Stimulated activated CD4-positive, alpha-beta T cell treated with anti-CD3 and anti-CD28 coated beads, Interleukin-15, amount 100 ng/mL, for 24 hours (primary cell): ENCODE data around the gene PROSER3.
"Not testable (repeated sequence)": the region's sequence is repeated elsewhere in the genome, so short reads cannot be mapped to it uniquely, and the experiment has no call there.

Experiments used
- DNase-seq: peaks from one replicate; pipeline ENCODE4 v3.0.0-alpha.2; 2020

Gene PROSER3

DNA sequence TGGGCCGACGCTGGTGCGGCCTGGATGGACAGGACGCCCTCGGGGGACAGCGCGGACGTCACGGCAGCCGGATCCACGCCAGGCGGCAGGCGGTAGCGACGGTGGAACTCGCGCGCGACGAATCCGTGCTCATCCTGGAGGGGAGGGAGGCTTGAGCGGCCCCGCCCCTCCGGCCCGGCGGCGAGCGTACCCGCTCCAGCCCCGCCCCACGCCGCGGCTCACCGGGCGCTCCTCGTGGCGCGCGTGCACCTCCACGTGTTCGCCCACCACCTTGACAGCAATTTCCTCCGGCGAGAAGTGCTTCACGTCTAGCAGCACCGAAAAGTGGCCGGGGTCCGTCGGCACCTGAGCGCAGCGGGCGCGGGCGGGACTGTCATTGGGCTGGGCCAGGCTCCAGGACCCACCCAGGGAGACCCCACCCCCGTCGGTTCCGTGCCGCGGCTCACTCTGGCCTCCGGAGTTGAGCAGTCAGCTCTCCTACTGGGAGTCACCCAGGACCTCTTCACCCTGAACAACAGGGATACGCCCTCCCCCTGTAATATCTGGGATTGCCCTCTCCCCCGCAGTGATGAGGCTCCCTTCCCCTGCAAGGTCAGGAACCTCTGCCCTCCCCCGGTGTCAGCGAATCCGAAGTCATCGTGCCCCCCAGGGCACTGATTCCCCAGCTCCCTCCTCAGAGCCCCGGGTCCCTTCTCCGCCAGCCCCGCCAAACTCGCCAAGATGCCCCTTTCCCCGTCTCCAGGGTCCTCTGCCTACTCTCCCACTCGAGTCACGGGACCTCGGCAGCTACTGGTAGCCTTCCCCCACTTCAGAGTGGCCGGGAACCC, 2.2 kb upstream of the PROSER3 start:
- DNase-seq: peak; percentile 67

DNA sequence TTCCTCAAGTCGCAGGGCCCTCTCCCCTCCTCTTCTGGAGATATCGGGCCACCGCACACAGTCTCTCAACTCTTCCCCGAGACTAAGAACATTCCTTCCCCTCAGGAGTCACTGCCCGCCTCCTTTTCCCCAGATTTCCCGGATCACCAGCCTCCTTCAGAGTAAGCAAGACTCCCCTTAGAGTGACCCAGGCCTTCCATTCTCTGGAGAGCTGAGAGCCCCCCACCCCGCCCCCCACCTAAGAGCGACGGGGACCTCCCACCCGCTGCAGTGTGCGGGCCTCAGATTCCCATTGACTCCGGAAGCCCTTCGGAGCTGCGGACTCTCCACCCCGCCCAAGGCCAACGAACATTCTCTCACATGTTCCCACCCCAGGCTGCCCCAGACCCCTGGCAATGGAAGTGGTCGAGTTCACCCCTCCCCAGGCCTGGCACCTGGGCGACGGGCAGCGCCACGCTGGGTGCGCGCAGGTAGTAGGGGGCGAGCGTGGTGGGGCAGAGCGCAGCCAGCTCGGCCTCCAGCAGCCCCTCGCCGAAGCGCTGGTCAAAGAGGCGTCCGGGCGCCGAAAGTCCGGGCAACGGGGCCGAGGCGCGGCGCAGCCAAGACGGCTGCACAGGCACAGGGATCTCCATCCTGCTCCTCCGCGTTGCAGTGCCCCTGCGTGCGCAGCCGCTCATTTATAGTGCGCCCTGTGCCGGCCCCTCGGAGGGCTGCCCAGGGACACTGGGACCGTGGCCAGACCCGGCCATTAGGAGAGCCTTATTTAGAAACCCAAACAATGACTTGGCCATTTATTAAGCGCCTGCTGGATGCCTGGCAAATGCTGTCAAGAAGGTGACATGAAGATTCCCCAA, 1.4 kb upstream of the PROSER3 start, which contains the start of gene HSPB6:
TSS of gene HSPB6 (minus strand) at position 653 of the 854 bp plus-strand sequence. CDS start at position 632, 21 bp downstream.
- no peak for DNase-seq

DNA sequence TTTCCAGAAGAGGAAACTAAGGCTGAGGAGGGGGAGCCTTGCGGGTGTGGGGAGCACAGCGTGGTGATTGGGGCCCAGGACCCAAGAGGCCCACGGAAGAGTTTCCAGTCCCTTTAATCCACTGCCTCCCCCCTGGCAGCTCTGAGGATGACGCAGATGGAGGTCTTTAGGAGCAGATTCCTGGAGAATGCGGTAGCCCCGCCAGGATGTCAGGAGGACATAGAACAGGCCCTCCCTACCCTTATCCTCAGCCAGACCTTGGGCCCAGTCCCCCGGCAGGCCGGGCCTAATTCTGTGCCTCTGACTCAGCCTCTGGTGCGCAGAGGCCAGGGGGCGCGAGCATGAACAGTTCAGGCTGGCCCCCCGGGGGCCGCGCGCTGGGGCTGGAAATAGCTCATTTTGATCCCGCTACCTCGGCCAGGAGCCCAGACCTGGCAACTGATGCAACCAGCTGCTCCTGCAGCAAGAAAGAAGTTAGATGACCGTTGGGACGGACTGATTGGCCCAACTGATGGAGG, 686 bp upstream of the PROSER3 start:
- DNase-seq: peak; percentile 52

DNA sequence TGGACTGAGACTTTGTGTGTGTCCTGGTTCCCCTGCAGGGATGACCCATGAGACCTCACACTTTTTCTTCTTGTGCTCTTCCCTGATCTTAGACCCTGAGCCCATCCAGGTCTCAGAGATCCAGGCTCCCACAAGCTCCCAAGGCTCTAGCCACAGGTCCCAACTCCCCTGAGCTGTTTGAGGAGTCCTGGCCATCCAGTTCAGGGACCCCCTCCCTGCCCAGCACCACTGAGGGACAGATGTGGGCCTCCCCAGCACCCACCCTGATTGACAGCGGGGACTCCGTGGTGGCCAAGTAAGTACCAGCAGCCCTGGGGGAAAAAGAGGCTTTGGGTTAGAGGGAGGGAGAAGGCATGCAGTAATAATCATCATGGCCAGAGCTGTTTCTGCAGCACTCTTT, 1.7 kb downstream of the PROSER3 start:
- no peak for DNase-seq

DNA sequence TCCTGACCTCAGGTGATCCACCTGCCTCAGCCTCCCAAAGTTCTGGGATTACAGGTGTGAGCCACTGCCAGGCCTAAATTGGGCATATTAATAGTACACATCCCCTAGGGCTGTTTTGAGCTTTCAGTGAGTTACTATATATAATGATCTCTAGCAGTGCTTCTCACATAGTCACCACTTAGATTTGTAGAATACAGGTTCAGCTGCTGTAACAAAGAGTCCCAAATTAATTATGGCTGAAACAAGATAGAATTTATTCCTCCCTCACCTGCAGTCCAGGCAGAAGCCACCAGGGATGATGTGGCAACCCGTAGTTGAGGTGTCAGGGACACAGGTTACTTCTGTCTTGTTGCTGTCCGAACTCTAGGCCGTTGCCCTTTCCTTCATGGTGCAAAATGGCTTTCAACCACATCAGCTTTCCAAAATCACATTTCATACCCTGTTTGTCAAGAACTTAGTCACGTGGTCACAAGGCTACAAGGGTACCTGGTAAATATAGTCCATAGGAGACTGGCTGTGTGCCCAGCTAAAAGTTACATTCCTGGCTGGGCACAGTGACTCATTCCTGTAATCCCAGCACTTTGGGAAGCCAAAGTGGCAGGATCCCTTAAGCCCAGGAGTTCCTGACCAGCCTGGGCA, 2.9 kb downstream of the PROSER3 start:
- DNase-seq: no peak

DNA sequence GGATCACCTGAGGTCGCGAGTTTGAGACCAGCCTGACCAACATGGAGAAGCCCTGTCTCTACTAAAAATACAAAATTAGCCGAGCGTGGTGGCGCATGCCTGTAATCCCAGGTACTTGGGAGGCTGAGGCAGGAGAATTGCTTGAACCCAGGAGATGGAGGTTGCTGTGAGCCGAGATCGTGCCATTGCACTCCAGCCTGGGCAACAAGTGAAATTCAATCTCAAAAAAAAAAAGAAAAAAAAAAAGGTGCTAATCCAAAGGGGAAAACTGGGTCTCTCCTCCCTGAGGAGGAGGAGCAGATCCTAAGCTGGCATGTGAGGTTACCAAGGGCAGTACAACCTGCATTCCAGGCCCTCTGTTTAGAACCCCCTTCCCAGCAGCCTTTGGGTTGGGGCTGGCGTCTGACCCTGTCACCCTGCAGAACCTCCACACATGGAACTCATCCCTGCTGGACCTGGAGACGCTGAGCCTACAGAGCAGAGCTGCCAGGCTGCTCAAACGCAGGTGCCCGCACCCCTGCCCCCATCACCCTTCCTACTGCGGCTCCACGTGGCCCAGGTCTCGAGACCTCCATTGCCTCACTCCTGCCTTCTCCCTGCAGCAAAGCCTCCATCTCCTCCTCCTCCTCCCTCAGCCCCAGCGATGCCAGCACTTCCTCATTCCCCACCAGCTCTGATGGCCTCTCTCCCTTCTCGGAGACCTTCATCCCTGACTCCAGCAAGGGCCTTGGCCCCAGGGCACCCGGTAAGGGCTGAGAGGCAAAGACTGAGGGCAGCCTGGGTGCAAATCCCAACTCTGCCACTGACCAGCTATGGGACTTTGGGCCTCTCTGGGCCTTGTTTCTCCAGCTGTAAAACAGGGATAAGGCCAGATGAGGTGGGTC, 6.7 kb downstream of the PROSER3 start:
- DNase-seq: no peak

DNA sequence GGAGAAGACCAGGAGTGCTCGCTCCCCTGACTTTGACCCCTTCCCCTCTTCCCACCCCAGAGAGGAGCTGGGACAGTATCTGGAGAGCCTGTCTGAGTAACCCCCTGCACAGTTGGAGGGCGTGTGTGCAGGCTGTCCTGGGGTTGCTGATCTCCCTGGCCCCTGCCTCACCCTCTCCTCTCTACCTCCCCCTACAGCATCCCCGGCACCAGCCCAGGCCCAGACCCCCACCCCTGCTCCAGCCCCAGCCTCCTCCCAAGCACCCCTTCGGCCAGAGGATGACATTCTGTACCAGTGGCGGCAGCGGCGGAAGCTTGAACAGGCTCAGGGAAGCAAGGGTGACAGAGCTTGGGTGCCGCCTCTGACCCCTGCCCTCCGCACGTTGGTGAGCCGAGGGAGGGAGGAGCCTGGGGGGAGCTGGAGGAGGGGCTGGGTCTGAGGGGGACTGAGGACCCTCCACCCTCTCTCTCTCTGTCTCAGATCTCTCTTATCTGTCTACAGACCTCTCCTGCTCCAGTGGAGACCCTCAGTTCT, 8.7 kb downstream of the PROSER3 start:
- no peak for DNase-seq

DNA sequence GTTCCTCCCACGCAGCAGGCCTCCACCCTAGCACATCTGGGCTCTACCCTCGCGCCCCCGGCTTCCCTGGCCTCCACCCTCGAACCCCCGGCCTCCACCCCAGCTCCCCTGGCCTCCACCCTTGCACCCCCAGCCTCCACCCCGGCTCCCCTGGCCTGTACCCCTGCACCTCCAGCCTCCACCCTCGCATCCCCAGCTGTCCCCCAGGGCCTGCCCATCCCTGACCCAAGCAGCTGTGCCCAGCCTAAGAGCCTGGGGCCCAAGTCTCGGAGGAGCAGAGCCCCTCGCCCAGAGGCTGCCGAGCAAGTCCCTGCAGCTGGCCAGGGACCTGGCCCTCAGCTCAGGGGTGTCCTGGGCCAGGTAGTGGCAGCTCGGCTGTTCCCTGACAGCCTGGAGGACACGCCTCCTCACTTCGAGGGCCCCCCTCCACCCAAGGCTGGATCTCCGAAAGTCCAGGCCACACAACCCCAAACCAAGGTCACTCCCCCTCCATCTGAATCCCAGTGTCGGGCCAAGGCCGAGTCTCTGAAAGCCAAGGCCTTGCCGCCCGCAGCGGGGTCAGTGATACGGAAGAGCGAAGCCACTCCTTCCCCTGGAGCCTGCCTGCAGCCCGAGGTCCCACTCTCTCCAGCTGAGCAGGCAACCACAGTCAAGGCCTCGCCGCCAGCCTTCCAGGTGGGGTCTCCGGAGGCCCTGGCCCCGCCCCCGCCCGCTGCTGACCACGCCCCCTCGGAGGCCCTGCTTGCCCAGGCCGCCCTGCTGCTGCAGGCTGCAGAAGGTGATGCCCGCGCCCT, 9.5 kb downstream of the PROSER3 start:
- no peak for DNase-seq

DNA sequence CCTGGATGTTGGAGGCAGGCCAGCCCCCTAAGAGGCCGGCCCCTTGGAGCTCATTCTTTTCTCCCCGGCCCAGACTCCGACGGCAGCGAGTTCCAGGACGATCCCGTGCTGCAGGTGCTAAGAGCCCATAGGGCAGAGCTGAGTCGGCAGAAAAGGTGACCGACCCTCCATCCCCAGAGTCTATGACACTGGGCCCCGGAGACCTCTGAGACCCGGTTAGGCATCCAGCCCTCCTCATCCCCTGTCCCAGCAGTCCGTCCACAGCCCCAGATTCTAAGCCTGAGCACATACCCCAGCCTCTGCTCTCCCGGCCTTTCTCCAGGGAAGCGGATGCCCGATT, 10.1 kb downstream of the PROSER3 start:
- DNase-seq: no peak

DNA sequence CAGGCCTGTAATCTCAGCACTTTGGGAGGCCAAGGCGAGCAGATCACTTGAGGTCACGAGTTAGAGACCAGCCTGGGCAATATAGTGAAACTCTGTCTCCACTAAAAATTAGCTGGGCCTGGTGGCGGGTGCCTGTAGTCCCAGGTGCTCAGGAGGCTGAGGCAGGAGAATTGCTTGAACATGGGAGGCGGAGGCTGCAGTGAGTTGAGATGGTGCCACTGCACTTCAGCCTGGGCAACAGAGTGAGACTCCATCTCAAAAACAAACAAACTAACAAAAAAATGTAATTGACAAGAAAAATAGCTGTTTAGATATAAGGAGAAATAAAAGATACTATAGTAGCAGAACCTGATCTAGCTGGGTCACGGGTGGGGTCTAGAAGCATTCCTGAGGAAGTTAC, 14.4 kb downstream of the PROSER3 start:
- not testable (repeated sequence) for DNase-seq

DNA sequence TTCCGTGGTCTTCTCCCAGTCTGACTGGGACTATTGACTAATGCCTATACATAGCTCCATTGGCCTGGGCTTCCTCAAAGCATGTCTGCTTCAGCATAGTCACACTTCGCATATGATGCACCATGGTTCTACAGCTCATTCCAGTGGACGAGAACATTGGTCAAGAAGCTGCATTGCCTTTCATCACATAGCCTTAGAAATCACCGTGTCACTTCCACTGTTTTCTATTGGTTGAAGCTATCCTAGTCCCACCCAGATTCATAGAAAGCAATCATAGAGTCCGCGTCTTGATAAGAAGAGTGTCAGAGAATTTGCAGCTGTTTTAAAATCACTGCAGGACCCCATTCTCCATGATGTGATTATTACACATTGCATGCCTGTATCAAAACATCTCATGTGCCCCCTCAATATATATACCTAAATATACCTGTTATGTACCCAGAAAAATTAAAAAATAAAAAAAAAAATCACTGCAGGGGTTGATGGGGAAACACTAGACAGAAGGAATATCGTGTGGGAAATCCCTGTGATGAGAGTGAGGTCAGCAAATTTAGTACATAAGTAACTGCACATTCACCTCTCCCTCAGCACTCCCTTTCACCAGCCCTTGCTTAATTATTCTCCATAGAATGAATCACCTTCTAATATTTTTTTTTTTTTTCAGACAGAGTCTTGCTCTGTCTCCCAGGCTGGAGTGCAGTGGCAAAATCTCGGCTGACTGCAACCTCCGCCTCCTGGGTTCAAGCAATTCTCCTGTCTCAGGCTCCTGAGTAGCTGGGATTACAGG, 15.2 kb downstream of the PROSER3 start:
- DNase-seq: no peak

DNA sequence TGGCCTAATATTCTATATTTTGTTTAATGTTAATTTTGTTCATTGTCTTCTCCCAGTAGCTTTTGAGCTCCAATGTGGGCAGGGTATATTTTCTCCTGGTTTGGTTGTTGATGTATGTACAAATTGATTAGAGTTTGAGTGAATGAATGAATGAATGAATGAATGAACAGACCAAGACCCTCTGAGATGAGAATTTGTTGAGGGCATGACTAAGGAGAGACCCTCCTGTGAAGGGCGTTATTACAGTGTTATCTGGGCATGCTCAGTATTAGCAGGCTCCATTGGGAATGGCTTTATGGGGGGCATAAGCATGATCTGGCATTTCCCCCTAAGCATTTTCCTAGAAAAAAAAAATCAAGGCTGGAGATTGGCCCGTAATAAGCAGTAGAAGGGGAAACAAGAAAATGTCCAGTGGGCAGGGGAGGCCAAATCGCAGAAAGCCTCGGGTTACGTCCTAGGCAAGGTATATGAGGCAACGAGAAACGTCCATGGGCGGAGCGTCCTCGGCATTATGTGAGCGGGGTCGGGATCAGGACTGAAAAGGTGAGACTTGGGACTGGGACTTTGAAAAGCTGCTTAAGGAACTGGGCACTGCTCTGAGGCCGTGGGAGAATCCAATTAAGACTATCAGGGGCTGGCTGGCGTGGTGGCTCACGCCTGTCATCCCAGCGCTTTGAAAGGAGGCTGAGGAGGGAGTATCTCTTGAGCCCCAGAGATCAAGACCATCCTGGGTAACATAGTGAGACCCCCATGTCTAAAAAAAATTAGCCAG, 16.5 kb downstream of the PROSER3 start:
- no peak for DNase-seq

DNA sequence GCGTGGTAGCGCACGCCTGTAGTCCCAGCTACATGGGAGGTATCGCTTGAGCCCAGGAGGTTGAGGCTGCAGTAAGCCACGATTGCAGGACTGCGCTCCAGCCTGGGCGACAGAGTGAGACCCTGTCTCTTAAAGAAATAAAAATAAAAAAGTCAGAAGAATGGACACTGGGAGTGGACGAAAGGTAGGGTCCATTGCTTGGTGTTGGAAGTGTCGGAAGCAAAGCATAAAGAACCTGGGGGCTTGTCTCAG, 17.0 kb downstream of the PROSER3 start:
- no peak for DNase-seq

DNA sequence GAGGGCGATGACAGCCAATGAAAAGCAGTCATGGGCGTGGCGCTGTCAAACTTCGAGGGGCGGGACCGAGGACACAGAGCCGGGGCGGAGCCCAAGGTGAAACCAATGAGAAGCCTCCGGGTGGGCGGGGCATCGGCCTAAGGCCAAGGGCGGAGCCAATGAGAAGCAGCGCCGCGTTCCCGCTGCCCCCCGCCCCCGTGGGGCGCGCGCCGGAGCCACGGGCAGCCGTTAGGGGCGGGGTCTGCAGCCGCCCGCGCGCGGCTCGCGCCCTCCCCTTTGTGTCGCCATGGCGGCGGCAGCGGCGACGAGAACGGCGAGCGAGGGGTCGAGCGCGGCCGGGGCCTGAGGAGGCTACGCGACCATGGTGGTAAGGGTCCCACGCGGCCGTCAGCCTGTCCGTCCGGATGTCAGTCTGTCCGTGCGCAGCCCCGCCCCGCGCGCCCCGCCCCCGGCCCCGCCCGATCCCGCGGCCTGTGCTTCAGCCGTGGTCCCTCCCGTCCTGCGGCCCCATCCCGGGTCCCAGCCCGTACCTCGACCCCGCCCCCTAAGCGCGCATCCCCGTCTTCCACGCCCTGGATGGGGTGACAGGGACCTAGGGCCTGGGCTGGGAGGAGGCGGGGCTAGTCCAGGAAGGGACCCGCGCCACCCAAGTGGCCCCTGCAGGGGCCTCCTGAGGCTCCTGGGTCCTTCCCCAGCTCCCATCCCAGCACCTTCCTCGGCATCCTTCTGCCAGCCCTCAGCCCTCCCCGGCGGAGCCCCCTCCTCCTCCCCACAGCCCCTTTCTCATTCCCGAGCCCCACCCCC, 17.5 kb downstream of the PROSER3 start, which contains the start of gene ARHGAP33:
TSS of gene ARHGAP33 (plus strand) at position 267 of the 804 bp plus-strand sequence. CDS start at position 362, 95 bp downstream.
- DNase-seq: peak; percentile 100

DNA sequence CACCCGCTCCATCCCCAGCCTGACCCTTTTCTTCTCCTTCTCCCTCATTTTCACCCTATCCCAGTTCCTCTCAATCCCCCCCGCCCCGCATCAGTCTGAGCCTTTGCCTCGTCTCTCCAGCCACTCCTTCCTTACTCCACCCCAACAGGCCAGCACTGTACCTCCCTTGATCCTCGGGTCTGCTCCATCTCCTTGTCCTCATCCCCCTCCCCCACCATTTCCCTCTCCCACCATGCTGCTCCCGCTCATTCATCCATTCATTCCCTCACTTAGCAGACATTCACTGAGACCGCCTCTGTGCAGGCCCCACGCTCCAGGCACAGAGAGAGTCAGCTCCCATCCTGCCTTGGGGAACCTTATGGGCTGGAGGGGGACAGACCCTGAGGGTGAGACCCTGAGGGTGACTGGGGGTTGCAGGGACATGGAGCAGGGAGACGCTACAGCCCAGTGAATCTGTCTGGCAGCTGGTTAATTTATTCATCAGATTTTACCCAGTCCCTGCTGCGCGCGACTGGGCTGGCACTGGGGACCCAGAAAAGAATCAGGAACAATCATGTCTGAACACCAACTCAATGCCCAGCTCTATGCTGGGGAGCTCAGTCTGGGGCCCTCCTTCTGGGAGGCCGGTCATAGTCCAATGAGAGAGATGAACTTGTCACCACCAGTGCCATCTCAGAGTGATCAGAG, 18.3 kb downstream of the PROSER3 start:
- DNase-seq: no peak

DNA sequence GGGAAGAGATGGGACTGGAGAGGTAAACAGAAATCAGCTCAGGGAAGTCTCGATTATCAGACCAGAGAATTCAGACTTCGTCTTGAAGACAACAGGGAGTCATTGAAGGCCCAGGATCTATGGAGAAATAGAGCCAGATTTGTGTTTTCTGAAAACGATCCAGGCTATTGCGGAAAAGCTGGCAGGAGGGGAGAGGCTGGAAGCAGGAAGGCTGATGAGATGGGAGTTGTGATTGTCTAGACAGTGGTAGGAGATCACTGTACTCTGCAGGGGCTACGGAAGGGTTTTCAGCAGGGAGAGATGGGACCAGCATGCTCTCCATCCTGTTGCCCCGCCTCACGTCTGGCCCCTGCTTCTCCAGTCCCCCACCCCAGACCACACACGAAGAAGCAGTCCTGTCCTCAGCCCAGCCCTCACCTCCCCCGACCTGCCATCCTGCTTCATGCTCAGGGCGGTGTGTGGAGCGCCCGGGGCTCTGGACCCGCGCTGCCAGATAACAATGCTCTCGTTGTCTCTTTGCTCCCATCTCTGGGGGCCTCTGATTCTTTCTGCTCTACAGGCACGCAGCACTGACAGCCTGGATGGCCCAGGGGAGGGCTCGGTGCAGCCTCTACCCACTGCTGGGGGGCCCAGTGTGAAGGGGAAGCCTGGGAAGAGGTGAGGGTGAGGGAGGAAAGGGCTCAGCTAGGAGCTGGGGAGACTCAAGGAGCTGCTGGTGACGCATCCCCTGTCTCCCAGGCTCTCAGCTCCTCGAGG, 19.3 kb downstream of the PROSER3 start:
- no peak for DNase-seq

DNA sequence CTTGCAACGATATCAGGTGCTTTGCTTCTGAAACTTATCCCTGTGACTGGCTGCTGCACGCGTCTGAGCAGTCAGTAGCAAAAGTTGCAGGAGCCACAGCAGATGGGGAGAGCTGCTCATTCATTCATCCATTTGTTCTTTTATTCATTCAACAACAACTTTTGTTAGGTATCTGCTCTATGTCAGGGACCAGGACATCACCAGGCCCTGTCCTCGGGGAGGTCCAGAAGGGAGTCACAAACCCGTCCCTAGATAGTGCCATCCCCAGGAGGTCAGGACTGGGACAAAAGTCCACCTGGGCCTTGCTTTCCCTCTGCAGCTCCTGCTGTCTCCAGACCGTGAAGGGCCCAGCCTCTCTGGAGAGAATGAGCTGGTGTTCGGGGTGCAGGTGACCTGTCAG, 20.0 kb downstream of the PROSER3 start:
- DNase-seq: no peak
